DMS153 treated with DMSO at 0.1 percent for 48 hours (cell line): ENCODE results near the gene PMEPA1.

ENCODE experiments used
- DNase-seq: peaks from one replicate; lab custom pipeline; 2025; ENCODE audit not compliant: unreplicated experiment; lab: John Stamatoyannopoulos, UW

Gene PMEPA1

GRCh38 chr20:57612436-57612835, 97.4 kb downstream of the PMEPA1 start:
- DNase-seq, result no peak

GRCh38 chr20:57611586-57612311, 98.1 kb downstream of the PMEPA1 start:
- DNase-seq, result no peak

GRCh38 chr20:57610261-57610952, 99.4 kb downstream of the PMEPA1 start:
- DNase-seq, result no peak

- no peak for DNase-seq
Measured at GRCh38 chr20:57609842-57610167, 100.0 kb downstream of the PMEPA1 start.

GRCh38 chr20:57609086-57609841, 100.6 kb downstream of the PMEPA1 start:
- DNase-seq, result no peak

GRCh38 chr20:57608516-57608915, 101.3 kb downstream of the PMEPA1 start:
- DNase-seq, result no peak

GRCh38 chr20:57605878-57606277, 103.9 kb downstream of the PMEPA1 start:
- no peak for DNase-seq

GRCh38 chr20:57605045-57605444, 104.8 kb downstream of the PMEPA1 start:
- DNase-seq, result no peak

- no peak for DNase-seq
Measured at GRCh38 chr20:57603120-57603519, 106.7 kb downstream of the PMEPA1 start.

GRCh38 chr20:57601737-57602136, 108.1 kb downstream of the PMEPA1 start:
- DNase-seq, result no peak

- DNase-seq, result no peak
Measured at GRCh38 chr20:57601211-57601570, 108.6 kb downstream of the PMEPA1 start.

GRCh38 chr20:57600320-57601210, 109.2 kb downstream of the PMEPA1 start:
- no peak for DNase-seq

- DNase-seq, result no peak
Measured at GRCh38 chr20:57598491-57598890, 111.3 kb downstream of the PMEPA1 start.
